ENCODE data around the gene REXO2. TPM values are rescaled to one million over a fixed set of nuclear protein-coding genes. Genes with fewer than 3 reads are reported as not detected.

REXO2 gene
- total RNA-seq: 67.5 TPM
- long read RNA-seq, transcript REXO2-220 (7 exons, 1,158 nt): major isoform, 68 of 78 reads
- long read RNA-seq, partial matches to known transcripts: 1 of 78 reads
- long read RNA-seq, other reads (novel, unspliced or antisense): 8 of 78 reads

DNA sequence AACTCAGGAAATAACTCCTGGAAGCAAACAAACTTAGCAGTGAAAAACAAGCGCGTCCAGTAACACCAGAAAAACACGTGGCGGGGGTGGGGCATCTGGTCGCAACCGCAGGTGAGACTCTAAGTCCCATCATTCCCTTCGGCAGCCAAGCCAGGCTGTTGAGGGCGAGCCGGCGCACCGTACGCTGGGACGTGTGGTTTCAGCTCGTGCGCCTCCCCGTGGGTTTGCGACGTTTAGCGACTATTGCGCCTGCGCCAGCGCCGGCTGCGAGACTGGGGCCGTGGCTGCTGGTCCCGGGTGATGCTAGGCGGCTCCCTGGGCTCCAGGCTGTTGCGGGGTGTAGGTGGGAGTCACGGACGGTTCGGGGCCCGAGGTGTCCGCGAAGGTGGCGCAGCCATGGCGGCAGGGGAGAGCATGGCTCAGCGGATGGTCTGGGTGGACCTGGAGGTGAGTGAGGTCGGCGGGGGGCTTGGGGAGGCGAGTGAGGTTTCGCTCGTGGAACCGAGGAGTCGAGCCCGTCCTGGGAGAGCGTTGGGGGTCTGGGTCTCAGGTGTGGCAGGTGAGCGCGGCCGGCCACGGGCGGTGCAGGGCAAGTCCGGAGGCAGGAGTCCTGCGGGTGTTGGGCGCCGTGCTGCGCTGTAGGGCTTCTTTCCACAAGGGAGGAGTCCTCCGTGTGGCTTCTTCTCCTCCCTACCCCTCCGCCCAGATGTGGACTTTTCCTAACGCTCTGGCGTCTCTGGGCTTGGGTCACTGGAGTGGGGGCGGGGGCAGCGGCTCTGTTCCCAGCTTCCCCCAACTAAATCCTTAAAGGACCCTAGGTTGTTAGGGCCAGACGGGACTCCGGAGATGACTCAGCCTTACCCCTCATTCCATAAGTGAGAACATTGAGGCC is at the start of gene REXO2:
Gene REXO2, plus strand, starts transcription at position 239 of the 892 bp plus-strand sequence. Its CDS starts 62 bp downstream, at position 301.
- H3K4me3 ChIP-seq: peak within 1 kb of the TSS; percentile 92
- H3K9me3 ChIP-seq: no peaks in the 10 kb centered on the region
- H3K27me3 ChIP-seq (ENCODE audit: low read depth): no peaks in the 10 kb centered on the region
- peak within 1 kb of the TSS; percentile 85 for H3K27ac ChIP-seq
- peak; percentile 99 for ATAC-seq
- intact Hi-C loops (cut with DNase I): no loop called here
- DNase-seq: peak; percentile 98
- peaks cover 3% of the 10 kb centered on the region for H3K36me3 ChIP-seq
- TF ChIP-seq, protein P1, sequence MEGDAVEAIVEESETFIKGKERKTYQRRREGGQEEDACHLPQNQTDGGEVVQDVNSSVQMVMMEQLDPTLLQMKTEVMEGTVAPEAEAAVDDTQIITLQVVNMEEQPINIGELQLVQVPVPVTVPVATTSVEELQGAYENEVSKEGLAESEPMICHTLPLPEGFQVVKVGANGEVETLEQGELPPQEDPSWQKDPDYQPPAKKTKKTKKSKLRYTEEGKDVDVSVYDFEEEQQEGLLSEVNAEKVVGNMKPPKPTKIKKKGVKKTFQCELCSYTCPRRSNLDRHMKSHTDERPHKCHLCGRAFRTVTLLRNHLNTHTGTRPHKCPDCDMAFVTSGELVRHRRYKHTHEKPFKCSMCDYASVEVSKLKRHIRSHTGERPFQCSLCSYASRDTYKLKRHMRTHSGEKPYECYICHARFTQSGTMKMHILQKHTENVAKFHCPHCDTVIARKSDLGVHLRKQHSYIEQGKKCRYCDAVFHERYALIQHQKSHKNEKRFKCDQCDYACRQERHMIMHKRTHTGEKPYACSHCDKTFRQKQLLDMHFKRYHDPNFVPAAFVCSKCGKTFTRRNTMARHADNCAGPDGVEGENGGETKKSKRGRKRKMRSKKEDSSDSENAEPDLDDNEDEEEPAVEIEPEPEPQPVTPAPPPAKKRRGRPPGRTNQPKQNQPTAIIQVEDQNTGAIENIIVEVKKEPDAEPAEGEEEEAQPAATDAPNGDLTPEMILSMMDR (IDR thresholded peaks at IDR 0.05): peak; percentile 46
- H3K4me1 ChIP-seq: peaks cover 17% of the 10 kb centered on the region

DNA sequence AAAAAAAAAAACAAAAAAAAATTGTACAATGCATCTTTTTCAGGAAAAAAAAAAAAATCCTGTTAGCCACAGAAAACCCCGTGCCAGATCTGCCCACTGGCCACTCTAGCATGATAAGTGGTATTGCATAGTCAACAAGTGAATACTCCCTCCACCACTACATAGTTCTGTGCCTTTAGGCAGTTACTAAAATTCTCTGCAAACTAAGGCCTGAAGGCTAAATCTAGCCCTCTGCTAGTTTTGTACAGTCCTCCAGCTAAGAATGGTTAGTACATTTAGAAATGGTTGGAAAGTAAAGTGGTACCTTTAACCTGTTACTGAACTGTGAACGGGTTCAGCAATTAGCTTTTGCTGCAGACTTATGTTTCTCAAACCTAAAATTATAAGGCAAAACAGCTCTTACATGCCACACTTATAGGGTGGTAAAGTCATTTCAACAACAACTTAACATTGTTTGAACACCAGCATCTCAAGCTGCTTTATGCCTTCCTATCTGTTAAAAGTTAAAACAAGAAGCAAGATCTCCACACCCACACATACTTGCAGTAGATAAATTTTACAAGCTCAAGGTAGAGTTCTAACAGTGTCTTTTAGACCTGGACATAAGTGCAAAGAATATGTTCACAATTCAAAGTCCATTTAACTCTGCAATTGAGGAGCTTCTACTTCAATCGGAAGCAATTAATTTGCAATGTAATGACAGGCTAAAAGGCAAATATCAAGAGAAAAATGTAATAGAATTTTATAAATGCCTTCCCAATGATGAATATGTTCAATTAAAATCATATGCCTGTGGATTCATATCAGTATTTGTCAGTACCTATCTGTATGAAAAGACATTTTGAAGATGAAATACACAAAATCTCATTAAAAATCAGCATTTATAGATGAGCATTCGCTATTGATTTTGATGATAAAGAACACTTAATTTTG is 46.3 kb upstream of the REXO2 start:
- DNase-seq (no peak), ATAC-seq (no peak)
- Histone ChIP-seq H3K4me3 (no peak overlapping the region), H3K36me3 (no peaks in the 10 kb centered on the region), H3K27ac (no peak overlapping the region), H3K4me1 (peaks cover 6% of the 10 kb centered on the region), H3K27me3 (ENCODE audit: low read depth) (no peaks in the 10 kb centered on the region), H3K9me3 (no peaks in the 10 kb centered on the region)
- TF ChIP-seq, protein P1 (IDR thresholded peaks at IDR 0.05): no peak
- intact Hi-C loops (cut with DNase I): no loop called here

DNA sequence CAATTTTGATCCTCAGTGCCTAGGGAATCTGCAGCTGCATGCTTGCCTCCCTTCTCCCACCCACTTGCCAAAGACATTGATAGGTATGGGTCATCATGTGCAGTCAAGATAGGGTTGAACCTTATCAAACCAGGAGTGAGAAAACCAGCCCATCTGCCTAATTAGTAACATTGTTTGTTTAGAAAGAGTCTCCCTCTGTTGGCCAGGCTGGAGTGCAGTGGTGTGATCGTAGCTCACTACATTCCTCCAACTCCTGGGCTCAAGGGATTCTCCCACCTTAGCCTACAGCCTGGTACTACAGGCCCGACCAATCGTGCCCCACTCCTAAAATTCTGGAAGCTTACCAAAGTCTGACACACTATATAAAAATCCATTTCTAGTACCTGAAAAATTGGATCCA is 43.5 kb upstream of the REXO2 start:
- no peaks in the 10 kb centered on the region for H3K36me3 ChIP-seq
- DNase-seq: no peak
- H3K9me3 ChIP-seq: no peaks in the 10 kb centered on the region
- TF ChIP-seq, protein P1 (IDR thresholded peaks at IDR 0.05): no peak
- H3K4me3 ChIP-seq: no peak overlapping the region
- no peak overlapping the region for H3K27ac ChIP-seq
- no peak for ATAC-seq
- H3K4me1 ChIP-seq: peaks cover 21% of the 10 kb centered on the region
- H3K27me3 ChIP-seq (ENCODE audit: low read depth): no peaks in the 10 kb centered on the region
- intact Hi-C loops (cut with DNase I): no loop called here

DNA sequence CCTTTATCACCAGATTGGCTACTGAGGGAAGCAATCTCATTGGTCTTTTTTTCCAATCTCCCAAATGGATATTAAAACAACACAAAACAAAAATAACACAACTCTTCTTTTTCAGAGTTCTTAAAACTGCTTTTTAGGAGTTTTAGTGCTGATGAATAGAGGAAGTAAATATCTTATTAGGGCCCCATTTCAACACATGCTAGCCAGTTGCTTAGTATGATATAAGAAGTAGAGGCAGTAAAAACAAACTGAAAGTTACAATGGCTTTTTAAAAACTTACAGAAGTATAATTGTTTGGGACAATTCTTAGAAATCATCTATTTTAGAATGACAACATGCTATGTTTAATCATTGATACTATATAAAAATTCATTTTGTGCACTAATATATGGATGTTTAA is 42.4 kb upstream of the REXO2 start:
- TF ChIP-seq, protein P1 (IDR thresholded peaks at IDR 0.05): no peak
- no peak overlapping the region for H3K4me3 ChIP-seq
- H3K9me3 ChIP-seq: no peaks in the 10 kb centered on the region
- no peaks in the 10 kb centered on the region for H3K27me3 ChIP-seq (ENCODE audit: low read depth)
- H3K27ac ChIP-seq: no peak overlapping the region
- ATAC-seq: no peak
- H3K4me1 ChIP-seq: peaks cover 26% of the 10 kb centered on the region
- H3K36me3 ChIP-seq: no peaks in the 10 kb centered on the region
- DNase-seq: no peak
- intact Hi-C loops (cut with DNase I): no loop called here

DNA sequence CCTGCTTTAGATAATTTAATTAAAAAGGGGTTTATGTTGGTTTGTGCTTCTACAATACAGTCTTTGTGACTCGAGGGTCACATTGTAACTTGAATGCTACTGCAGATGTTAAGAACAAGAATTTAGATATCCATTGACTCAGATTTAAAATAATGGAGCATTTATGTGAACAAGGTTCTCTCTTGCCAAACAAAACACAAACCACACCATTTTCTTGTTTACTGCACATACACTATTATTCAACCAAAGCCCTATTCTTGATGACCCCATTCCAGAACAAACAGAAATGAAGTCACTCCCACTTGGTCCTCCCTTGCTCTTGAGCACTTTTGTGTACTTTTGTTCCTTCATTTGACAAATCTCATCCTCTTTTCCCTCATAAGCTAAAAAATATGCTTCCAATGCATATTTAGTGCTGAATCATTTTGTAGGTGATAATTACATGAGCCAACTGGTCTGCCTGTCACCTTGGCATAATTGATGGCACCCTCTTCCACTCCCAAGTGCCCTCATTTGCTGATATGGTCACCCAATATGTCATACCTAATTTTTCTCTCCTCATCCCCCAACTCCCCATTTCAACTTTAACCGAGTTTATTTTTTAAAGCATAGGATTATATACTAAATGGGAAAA is 41.8 kb upstream of the REXO2 start:
- peaks cover 29% of the 10 kb centered on the region for H3K4me1 ChIP-seq
- intact Hi-C loops (cut with DNase I): no loop called here
- no peak for ATAC-seq
- no peaks in the 10 kb centered on the region for H3K27me3 ChIP-seq (ENCODE audit: low read depth)
- H3K4me3 ChIP-seq: no peak overlapping the region
- H3K9me3 ChIP-seq: no peaks in the 10 kb centered on the region
- TF ChIP-seq, protein P1 (IDR thresholded peaks at IDR 0.05): no peak
- DNase-seq: no peak
- H3K27ac ChIP-seq: no peak overlapping the region
- no peaks in the 10 kb centered on the region for H3K36me3 ChIP-seq
